ENCODE data around the gene IFITM10.

Gene IFITM10

DNA sequence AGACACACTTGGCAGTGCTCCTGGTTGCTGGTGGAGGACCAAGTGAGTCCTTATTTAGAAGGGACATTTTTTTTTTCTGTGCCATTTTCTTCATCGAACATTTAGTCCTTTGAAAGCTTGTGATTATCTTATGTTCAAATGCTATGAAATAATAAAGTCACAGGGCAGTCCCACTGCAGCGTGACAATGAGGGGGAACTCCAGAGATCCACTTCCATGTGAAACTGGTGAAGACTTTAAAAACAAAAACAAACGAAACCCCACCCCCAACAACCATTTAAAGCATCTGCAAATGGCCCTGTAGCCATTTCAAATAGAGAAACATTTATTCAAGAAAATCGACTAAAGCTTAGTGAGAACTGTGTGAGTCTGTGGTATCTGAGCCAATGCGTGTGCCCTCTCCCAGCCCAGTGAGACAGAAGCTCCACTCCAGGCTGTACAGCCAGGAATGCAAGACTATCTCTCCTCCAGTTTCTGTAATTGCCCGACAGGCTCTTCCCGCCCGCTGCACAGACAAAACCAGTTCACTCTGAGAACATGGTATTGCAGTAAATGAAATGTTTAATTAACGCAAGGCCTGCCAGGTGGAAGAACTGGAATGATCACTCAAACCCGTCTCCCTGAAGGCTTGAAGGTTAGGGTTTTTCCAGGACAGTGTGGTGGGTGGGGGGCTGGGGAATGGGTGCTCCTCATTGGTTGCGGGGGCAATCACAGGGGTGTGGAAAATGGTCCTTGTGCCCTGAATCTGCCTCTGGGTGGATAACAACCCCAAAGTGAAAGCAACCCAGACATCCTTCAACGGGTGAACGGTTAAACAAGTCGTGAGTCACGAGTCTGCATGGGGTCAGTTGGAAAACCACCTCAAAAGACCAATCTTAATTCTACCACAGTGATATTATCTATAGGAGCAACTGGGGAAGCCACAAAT lies 45.0 kb downstream of the IFITM10 start:
- intact Hi-C loops (cut with DNase I) = no loop called here

DNA sequence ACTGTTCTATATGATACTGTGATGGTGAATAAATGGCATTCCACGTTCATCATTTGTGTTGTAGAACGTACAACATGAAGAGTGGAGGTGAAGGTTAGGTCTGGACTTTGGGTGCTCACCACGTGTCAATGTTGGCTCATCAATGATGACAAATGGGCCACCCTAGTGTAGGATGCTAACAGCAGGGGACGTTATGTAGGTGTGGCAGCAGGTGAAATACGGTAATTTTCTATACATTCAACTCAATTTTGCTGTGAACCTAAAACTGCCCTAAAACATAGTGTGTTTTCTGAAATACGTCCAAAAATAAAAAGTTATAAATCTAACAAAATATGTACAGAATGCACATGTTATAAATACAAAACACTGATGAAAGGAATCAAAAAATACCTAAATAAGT lies 47.2 kb downstream of the IFITM10 start:
- intact Hi-C loops (cut with DNase I) = no loop called here
- peak in 1 of 42 donors; percentile 10 for DNase-seq

More for the DNA sequence above, 45.0 kb downstream of the IFITM10 start:
- peak in 2 of 42 donors; percentile 9 to 23 for DNase-seq

DNA sequence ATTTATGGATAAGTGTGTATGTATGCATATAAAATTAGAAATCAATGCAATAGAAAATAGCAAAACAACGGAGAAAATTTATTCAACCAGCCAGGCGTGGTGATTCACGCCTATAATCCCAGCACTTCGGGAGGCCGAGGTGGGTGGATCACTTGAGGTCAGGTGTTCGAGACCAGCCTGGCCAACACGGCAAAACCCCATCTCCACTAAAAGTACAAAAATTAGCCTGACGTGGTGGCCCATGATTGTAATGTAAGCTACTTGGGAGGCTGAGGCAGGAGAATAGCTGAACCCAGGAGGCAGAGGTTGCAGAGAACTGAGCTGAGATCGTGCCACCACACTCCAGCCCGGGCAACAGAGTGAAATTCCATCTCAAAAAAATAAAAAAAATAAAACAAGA lies 47.9 kb downstream of the IFITM10 start:
- DNase-seq = peak in 1 of 42 donors; percentile 2
- intact Hi-C loops (cut with DNase I) = no loop called here

DNA sequence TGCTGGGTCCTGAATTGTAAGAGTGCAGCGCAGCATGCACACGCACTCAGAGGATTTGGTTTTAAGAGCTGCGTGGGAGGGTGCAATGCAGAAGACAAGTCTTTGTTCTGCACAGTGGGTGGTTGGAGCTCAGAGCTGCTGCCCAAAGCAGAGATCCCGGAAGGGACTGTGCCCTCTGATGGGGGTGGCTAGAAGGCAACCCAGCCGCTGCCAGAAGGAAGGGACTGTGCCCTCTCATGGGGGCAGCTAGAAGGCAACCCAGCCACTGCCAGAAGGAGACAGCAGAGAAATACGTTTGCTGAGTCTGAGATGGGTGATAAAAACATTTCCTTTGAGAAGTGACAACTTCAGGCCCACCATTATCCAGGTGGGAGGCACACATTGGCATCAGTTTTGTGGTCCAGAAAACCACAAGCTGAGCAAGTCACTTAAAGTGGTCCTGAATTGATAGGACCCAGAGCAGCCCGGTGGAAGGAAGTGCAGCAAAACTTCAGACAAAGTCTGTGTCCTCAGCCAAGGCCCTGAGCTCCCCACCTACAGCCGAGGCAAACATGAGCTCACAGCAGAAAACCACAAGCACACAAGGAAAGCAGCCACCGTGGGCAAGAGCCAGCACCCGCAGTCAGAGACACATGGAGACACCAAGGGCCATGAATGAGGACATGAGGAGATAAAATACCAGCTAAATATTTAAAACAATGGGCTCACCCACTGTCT lies 49.1 kb downstream of the IFITM10 start:
- intact Hi-C loops (cut with DNase I) = no loop called here
- DNase-seq = peak in 14 of 42 donors; percentile 13 to 66 (median 30)

DNA sequence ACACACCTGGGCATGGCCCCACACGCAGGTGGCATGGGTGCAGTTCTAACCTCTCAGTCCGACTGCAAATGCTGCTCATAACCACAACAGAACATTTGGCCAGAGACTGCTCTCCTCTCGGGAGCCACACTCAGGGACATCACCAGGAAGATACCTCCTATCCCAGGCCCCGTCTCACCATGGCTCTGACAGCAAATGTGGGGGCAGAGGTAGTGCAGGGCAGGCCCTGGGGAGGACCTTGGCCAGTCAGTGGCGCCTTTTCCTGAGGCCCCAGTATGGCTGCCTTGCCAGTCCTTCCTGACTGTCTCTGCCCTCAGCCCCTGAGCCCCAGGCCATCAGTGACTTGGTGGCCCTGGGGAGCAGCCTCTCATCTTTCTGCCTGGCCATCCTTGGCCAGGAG lies 50.6 kb downstream of the IFITM10 start:
- intact Hi-C loops (cut with DNase I) = no loop called here
- peak in 2 of 42 donors; percentile 3 to 4 for DNase-seq

DNA sequence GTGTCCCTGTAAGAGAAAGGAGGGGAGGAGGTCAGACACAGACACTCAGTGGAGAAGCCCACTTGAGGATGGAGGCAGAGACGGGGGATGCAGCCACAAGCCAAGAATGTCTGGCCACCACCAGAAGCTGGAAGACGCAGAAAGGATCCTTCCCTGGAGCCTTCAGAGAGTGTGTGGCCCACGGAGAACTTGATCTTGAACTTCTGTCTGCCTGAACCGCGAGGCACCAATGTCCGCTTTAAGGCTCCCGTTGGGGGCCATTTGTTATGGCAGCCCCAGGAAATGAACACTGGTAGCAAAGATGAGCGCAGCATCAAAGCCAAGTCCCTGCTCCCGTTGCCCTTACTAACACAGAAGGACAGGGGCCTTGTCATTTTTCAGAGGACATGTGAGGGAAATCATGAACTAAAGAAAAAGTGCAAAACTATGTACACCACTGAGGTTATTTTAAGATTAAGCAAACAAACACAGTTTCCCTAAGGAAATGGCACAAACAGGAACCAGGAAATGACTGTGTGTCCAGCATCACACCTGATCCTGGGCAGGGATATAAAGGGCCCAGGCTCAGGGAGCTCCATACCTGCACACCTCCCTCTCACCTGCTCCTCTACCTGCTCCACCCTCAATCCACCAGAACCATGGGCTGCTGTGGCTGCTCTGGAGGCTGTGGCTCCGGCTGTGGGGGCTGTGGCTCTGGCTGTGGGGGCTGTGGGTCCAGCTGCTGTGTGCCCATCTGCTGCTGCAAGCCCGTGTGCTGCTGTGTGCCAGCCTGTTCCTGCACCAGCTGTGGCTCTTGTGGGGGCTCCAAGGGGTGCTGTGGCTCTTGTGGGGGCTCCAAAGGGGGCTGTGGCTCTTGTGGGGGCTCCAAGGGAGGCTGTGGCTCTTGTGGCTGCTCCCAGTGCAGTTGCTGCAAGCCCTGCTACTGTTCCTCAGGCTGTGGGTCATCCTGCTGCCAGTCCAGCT lies 53.5 kb downstream of the IFITM10 start, which contains the start of gene KRTAP5-6:
KRTAP5-6 (plus strand) TSS at position 588 of the 963 bp plus-strand sequence; CDS start at position 639, 51 bp downstream.
- intact Hi-C loops (cut with DNase I) = no loop called here
- DNase-seq = no peak

DNA sequence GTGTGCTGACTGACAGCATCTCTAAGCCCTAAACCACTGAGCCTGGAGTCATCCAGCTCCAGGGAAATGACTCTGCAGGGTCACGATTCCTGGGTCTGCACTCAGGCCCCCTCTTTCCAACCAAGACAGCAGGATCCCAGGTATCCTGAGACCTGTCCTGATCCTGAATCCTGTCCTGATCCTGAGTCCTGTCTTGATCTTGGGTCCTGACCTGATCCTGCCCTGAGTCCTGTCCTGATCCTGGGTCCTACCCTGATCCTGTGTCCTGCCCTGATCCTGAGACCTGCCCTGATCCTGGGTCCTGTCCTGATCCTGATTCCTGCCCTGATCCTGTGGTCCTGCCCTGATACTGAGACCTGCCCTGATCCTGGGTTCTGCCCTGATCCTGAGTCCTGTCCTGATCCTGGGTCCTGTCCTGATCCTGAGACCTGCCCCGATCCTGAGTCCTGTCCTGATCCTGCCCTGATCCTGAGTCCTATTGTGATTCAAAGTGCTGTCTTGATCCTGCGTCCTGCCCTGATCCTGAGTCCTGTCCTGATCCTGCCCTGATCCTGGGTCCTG lies 54.8 kb downstream of the IFITM10 start:
- no peak for DNase-seq
- intact Hi-C loops (cut with DNase I) = no loop called here

GRCh38 chr11:1694846-1695547 lies 55.4 kb downstream of the IFITM10 start:
- intact Hi-C loops (cut with DNase I) = loop anchor here (5.0 kb wide), 1 partner anchor 462 kb away; no protein-coding TSS in a partner anchor
- DNase-seq = no peak

GRCh38 chr11:1694064-1694845 lies 56.1 kb downstream of the IFITM10 start:
- intact Hi-C loops (cut with DNase I) = loop anchor here (5.0 kb wide), 1 partner anchor 463 kb away; no protein-coding TSS in a partner anchor
- peak; percentile 73 to 97 (median 92) for DNase-seq

- intact Hi-C loops (cut with DNase I) = loop anchor here (5.0 kb wide), 1 partner anchor 464 kb away; no protein-coding TSS in a partner anchor
- DNase-seq = peak; percentile 74 to 96 (median 88)
Observed at GRCh38 chr11:1693327-1694063, 56.9 kb downstream of the IFITM10 start.

GRCh38 chr11:1692708-1693326 lies 57.6 kb downstream of the IFITM10 start:
- peak in 1 of 42 donors; percentile 15 for DNase-seq
- intact Hi-C loops (cut with DNase I) = loop anchor here (5.0 kb wide), 1 partner anchor 464 kb away; no protein-coding TSS in a partner anchor

DNA sequence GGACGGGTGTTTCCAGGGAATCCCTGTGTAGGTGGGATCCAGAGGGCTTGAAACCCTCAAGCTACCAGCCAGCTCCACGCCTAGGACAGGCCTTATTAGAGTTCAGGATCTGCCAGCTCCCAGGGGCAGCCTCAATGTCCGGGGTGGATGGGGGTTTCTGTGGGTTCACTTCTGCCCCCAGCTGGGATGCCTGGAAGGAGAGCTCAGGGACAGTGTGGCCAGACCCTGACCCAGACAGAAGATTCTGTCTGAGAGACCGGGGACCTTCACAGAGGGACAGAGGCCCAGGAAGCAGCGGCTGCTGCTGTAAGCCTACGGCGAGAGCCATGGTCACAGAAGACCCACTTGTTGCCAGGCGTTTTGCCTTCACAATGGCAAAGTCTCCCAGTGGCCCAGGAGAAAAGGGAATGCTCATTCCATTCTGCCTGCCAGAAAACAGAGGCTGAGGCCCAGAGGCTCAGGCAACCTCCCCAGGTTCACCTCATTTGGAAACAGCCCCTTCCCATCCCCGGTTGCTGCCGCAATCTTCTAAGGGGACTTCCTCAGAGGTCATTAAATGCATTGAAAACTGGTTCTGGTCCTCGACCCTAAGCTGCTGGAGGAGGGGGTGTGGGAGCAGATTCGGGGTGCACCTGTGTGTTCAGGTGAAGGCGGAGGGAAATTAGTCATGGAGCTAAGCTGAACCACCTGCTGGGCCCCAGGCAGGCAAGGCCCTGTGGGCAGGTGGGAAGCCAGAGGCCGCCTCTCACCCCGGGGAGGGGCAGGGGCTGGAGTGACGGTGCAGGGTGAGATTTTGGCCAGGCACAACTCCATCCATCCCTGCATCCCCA lies 58.3 kb downstream of the IFITM10 start:
- DNase-seq = peak in 1 of 42 donors; percentile 1
- intact Hi-C loops (cut with DNase I) = loop anchor here (2.0 to 5.0 kb wide), 2 partner anchors 143 to 465 kb away; partner anchors contain the start of gene SYT8

- intact Hi-C loops (cut with DNase I) = loop anchor here (2.0 to 5.0 kb wide), 2 partner anchors 144 to 466 kb away; partner anchors contain the start of gene SYT8
- DNase-seq = no peak
Observed at GRCh38 chr11:1691026-1691877, 59.1 kb downstream of the IFITM10 start.

Data from head of caudate nucleus (tissue), 42 donors.